ENCODE results near the gene MPP3.
A peak's percentile ranks its signal among the peaks of the same experiment; 100 is the strongest.

- TF ChIP-seq EP300 (IDR thresholded peaks at IDR 0.05; ENCODE audit: borderline replicate concordance) (no peak), CEBPB (IDR thresholded peaks at IDR 0.05) (no peak), MAX (IDR thresholded peaks at IDR 0.05) (peak; percentile 59), REST (IDR thresholded peaks at IDR 0.05; ENCODE audit: low read depth) (no peak), FOXM1 (IDR thresholded peaks at IDR 0.05; ENCODE audit: borderline replicate concordance, low read depth) (no peak), RAD21 (IDR thresholded peaks at IDR 0.05; ENCODE audit: low read depth) (no peak)
Observed at GRCh38 chr17:43791589-43791988, 41.4 kb downstream of the MPP3 start.
